NCI-H2196 (cell line): ENCODE results near the gene NFATC3.
A peak's percentile ranks its signal among the peaks of the same experiment; 100 is the strongest.

ENCODE experiments used
- DNase-seq: peaks from one replicate; lab custom pipeline; 2025; ENCODE audit not compliant: unreplicated experiment; lab: John Stamatoyannopoulos, UW

Gene NFATC3

GRCh38 chr16:68072038-68072695, 13.0 kb upstream of the NFATC3 start:
- DNase-seq = peak; percentile 36

- DNase-seq = no peak
These were observed 11.0 kb upstream of the NFATC3 start for GRCh38 chr16:68073902-68074760.

- DNase-seq = no peak
These were observed 10.2 kb upstream of the NFATC3 start for GRCh38 chr16:68074850-68075555.

GRCh38 chr16:68075980-68076379, 9.2 kb upstream of the NFATC3 start:
- no peak for DNase-seq

- no peak for DNase-seq
These were observed 8.6 kb upstream of the NFATC3 start for GRCh38 chr16:68076560-68076959.

- no peak for DNase-seq
These were observed 7.1 kb upstream of the NFATC3 start for GRCh38 chr16:68077866-68078700.

GRCh38 chr16:68078701-68079375, 6.3 kb upstream of the NFATC3 start:
- no peak for DNase-seq

- DNase-seq = no peak
These were observed 5.9 kb upstream of the NFATC3 start for GRCh38 chr16:68079376-68079625.

GRCh38 chr16:68079626-68080344, 5.4 kb upstream of the NFATC3 start:
- no peak for DNase-seq

- DNase-seq = no peak
These were observed 3.1 kb upstream of the NFATC3 start for GRCh38 chr16:68081861-68082628.

- DNase-seq = no peak
These were observed 2.4 kb upstream of the NFATC3 start for GRCh38 chr16:68082629-68083238.

- DNase-seq = no peak
These were observed 1.9 kb upstream of the NFATC3 start for GRCh38 chr16:68083239-68083781.

- DNase-seq = no peak
These were observed 1.2 kb upstream of the NFATC3 start for GRCh38 chr16:68083861-68084503.

- peak; percentile 59 for DNase-seq
These were observed 489 bp upstream of the NFATC3 start for GRCh38 chr16:68084504-68085258.

- no peak for DNase-seq
These were observed 1.2 kb downstream of the NFATC3 start for GRCh38 chr16:68086336-68086841.

- no peak for DNase-seq
These were observed 1.7 kb downstream of the NFATC3 start for GRCh38 chr16:68086860-68087268.

GRCh38 chr16:68087688-68088087, 2.5 kb downstream of the NFATC3 start:
- DNase-seq = no peak
